Spleen (tissue), 7 donors: ENCODE results near the gene ADAM11.

Experiments used
- CTCF ChIP-seq, 11 experiments: fragments of 200-600 bp in 7 of 11; fragments of 450-650 bp in 4 of 11; sonication (generic) in 4 of 11; IDR thresholded peaks in 8 of 11; conservative IDR thresholded peaks in 3 of 11; 1 replicate in 7 of 11; 2 replicates in 4 of 11; pipeline versions ENCODE4 v1.4.0 to v1.8.0; 2016 to 2021; ENCODE audit warnings: antibody characterized with exemption in 11 of 11, inconsistent platforms in 4 of 11, mild to moderate bottlenecking in 1 of 11
- POLR2A ChIP-seq, 3 donors: fragments of 450-650 bp; IDR thresholded peaks; one replicate each; pipeline ENCODE4 v1.5.1; 2017; ENCODE audit warnings: antibody characterized with exemption in 3 of 3, mild to moderate bottlenecking in 1 of 3
- donor health status: DM: no; HTN: no; CAD: no; lungs with moderate emphysema.
- donor health status: DM: no; HTN: no; CAD: no.
- donor health status: DM: no; HTN: no; CAD: no.

GRCh38 chr17:44752953-44753861, 5.6 kb upstream of the ADAM11 start:
- TF ChIP-seq POLR2A (IDR thresholded peaks at IDR 0.05) (no peak), CTCF (IDR thresholded peaks at IDR 0.05 in 8 of 11, conservative IDR thresholded peaks at IDR 0.05 in 3 of 11) (no peak)
